Loucy (cell line): ENCODE results near the gene IQGAP3.

Source experiments
- H2AFZ ChIP-seq: fragments of 200-600 bp; sonication (generic); 2 replicates; pipeline ENCODE4 v1.6.0; 2016; ENCODE audit warnings: antibody characterized with exemption, mild to moderate bottlenecking, low read length, moderate library complexity
- H3F3A ChIP-seq: fragments of 200-600 bp; 2 replicates; pipeline ENCODE4 v1.6.0; 2016; ENCODE audit warnings: antibody characterized with exemption, low read depth, mild to moderate bottlenecking
- H3K27me3 ChIP-seq: fragments of 200-600 bp; sonication (generic); 2 replicates; pipeline ENCODE4 v1.6.1; 2014; ENCODE audit warnings: low read length, mild to moderate bottlenecking; ENCODE audit not compliant: insufficient read depth, poor library complexity, severe bottlenecking
- H3K36me3 ChIP-seq: fragments of 200-600 bp; sonication (generic); 2 replicates; pipeline ENCODE4 v1.6.1; 2016; ENCODE audit warnings: low read length; ENCODE audit not compliant: insufficient read depth
- H3K4me1 ChIP-seq: fragments of 200-600 bp; sonication (generic); 2 replicates; pipeline ENCODE4 v1.5.1; 2014; ENCODE audit warnings: low read length, mild to moderate bottlenecking; ENCODE audit not compliant: insufficient read depth, poor library complexity, severe bottlenecking
- H3K4me2 ChIP-seq: fragments of 200-600 bp; sonication (generic); 2 replicates; pipeline ENCODE4 v1.6.0; 2014; ENCODE audit warnings: antibody characterized with exemption, low read length, low read depth, mild to moderate bottlenecking; ENCODE audit not compliant: poor library complexity, severe bottlenecking
- H3K4me3 ChIP-seq: fragments of 200-600 bp; sonication (generic); 2 replicates; pipeline ENCODE4 v1.5.1; 2014; ENCODE audit warnings: low read length, mild to moderate bottlenecking, mixed read lengths; ENCODE audit not compliant: poor library complexity, severe bottlenecking
- H3K79me2 ChIP-seq: fragments of 200-600 bp; sonication (generic); 2 replicates; pipeline ENCODE4 v1.6.1; 2014; ENCODE audit warnings: low read length; ENCODE audit not compliant: insufficient read depth
- H3K9ac ChIP-seq: fragments of 200-600 bp; sonication (generic); 2 replicates; pipeline ENCODE4 v1.6.0; 2014; ENCODE audit warnings: mild to moderate bottlenecking, low read depth, low read length, moderate library complexity; ENCODE audit not compliant: poor library complexity, severe bottlenecking
- H3K9me2 ChIP-seq: fragments of 200-600 bp; sonication (generic); replicated peaks from 2 replicates; pipeline ENCODE4 v1.6.1; 2016; ENCODE audit warnings: low read depth, low read length, mixed read lengths
- H3K9me3 ChIP-seq: fragments of 200-600 bp; sonication (generic); 2 replicates; pipeline ENCODE4 v1.6.1; 2014; ENCODE audit warnings: mild to moderate bottlenecking, antibody characterized with exemption, low read length, low read depth; ENCODE audit not compliant: insufficient read depth
- H4K20me1 ChIP-seq: fragments of 200-600 bp; sonication (generic); 2 replicates; pipeline ENCODE4 v1.6.0; 2014; ENCODE audit warnings: antibody characterized with exemption, low read length, mild to moderate bottlenecking; ENCODE audit not compliant: insufficient read depth, poor library complexity, severe bottlenecking
- CTCF ChIP-seq: fragments of 200-600 bp; sonication (generic); conservative IDR thresholded peaks from 2 replicates; pipeline ENCODE4 v1.5.1; 2014; ENCODE audit warnings: mild to moderate bottlenecking, antibody characterized with exemption, low read length
- EZH2phosphoT487 ChIP-seq: fragments of 200-600 bp; IDR thresholded peaks from 2 replicates; pipeline ENCODE4 v1.6.1; 2018; ENCODE audit warnings: antibody characterized with exemption, mild to moderate bottlenecking, moderate library complexity, borderline replicate concordance

IQGAP3 gene

GRCh38 chr1:156476501-156477298 lies 95.7 kb downstream of the IQGAP3 start:
- no peak for TF ChIP-seq CTCF
- TF ChIP-seq EZH2phosphoT487, result no peak
- H2AFZ ChIP-seq, result no peak overlapping the region
- H3K9ac ChIP-seq, result no peak overlapping the region
- no peaks in the 10 kb centered on the region for H3K79me2 ChIP-seq
- no peaks in the 10 kb centered on the region for H4K20me1 ChIP-seq
- no peaks in the 10 kb centered on the region for H3F3A ChIP-seq
- no peaks in the 10 kb centered on the region for H3K9me3 ChIP-seq
- H3K27me3 ChIP-seq, result no peaks in the 10 kb centered on the region
- no peaks in the 10 kb centered on the region for H3K4me1 ChIP-seq
- H3K9me2 ChIP-seq, result no peaks in the 10 kb centered on the region
- H3K4me2 ChIP-seq, result no peak overlapping the region
- H3K4me3 ChIP-seq, result no peak overlapping the region
- H3K36me3 ChIP-seq, result peaks cover 90% of the 10 kb centered on the region; the same call in 1 of the 2 replicates

- Histone ChIP-seq H3K4me2 (no peak overlapping the region), H4K20me1 (no peaks in the 10 kb centered on the region), H3K4me3 (no peak overlapping the region), H3K9ac (no peak overlapping the region), H3K36me3 (peaks cover 86% of the 10 kb centered on the region; the same call in 1 of the 2 replicates), H3F3A (no peaks in the 10 kb centered on the region), H3K9me3 (no peaks in the 10 kb centered on the region), H3K9me2 (no peaks in the 10 kb centered on the region), H3K4me1 (no peaks in the 10 kb centered on the region), H3K27me3 (no peaks in the 10 kb centered on the region), H2AFZ (no peak overlapping the region), H3K79me2 (no peaks in the 10 kb centered on the region)
- no peak for TF ChIP-seq EZH2phosphoT487
- TF ChIP-seq CTCF, result no peak
Observed at GRCh38 chr1:156475568-156476500, 96.5 kb downstream of the IQGAP3 start.
